ENCODE measurements around the gene C8G. TPM values are rescaled to one million over a fixed set of nuclear protein-coding genes. Genes with fewer than 3 reads are reported as not detected.

The C8G gene
- total and polyA plus RNA-seq, 9 of the 15 experiments (the other 6 are each of a cell fraction or from before 2014, with no cell fraction given): 0.35 to 5.9 (median 2.7) TPM; not detected in 2

- TF ChIP-seq PRPF4 (IDR thresholded peaks at IDR 0.05; ENCODE audit: insufficient read depth, low read depth, low read length, poor library complexity, severe bottlenecking) (no peak), ZNF431 (CRISPR knock-in tag; IDR thresholded peaks at IDR 0.05) (peak; percentile 62; the same call in 1 of the 2 replicates), ELF4 (CRISPR knock-in tag; IDR thresholded peaks at IDR 0.05) (no peak), RHOXF2B (CRISPR knock-in tag; conservative IDR thresholded peaks at IDR 0.05) (no peak), SREBF1 (IDR thresholded peaks at IDR 0.05; ENCODE audit: borderline replicate concordance, low read depth, low read length) (no peak), PREB (CRISPR knock-in tag; IDR thresholded peaks at IDR 0.05) (no peak), SMAD2 (IDR thresholded peaks at IDR 0.05; ENCODE audit: low read depth, low read length) (no peak), SIRT6 (IDR thresholded peaks at IDR 0.05; ENCODE audit: low read depth, low read length) (no peak), ZNF707 (CRISPR knock-in tag; conservative IDR thresholded peaks at IDR 0.05) (no peak), KAT8 (IDR thresholded peaks at IDR 0.05; ENCODE audit: low read depth) (no peak), POLR2AphosphoS5 (IDR thresholded peaks at IDR 0.05; ENCODE audit: control insufficient read depth, insufficient read depth, low read depth, low read length) (peak; percentile 62), ZNF217 (CRISPR knock-in tag; IDR thresholded peaks at IDR 0.05) (no peak), TEAD2 (tag; IDR thresholded peaks at IDR 0.05) (no peak), RBM14 (IDR thresholded peaks at IDR 0.05; ENCODE audit: borderline replicate concordance, insufficient read depth, low read depth, low read length) (no peak), PHB2 (IDR thresholded peaks at IDR 0.05; ENCODE audit: low read depth) (no peak), SRSF7 (optimal IDR thresholded peaks at IDR 0.05; ENCODE audit: low read depth, low read length) (no peak), GTF2A2 (tag; IDR thresholded peaks at IDR 0.05) (no peak), CSDE1 (IDR thresholded peaks at IDR 0.05) (no peak), KLF16 (IDR thresholded peaks at IDR 0.05) (no peak), CC2D1A (IDR thresholded peaks at IDR 0.05) (no peak), ATF2 (CRISPR knock-in tag; IDR thresholded peaks at IDR 0.05) (no peak), KDM1A (IDR thresholded peaks at IDR 0.05) (no peak), SUPT5H (IDR thresholded peaks at IDR 0.05) (peak; percentile 57; the same call in 1 of the 2 replicates)
- TF ChIP-seq, protein P1, sequence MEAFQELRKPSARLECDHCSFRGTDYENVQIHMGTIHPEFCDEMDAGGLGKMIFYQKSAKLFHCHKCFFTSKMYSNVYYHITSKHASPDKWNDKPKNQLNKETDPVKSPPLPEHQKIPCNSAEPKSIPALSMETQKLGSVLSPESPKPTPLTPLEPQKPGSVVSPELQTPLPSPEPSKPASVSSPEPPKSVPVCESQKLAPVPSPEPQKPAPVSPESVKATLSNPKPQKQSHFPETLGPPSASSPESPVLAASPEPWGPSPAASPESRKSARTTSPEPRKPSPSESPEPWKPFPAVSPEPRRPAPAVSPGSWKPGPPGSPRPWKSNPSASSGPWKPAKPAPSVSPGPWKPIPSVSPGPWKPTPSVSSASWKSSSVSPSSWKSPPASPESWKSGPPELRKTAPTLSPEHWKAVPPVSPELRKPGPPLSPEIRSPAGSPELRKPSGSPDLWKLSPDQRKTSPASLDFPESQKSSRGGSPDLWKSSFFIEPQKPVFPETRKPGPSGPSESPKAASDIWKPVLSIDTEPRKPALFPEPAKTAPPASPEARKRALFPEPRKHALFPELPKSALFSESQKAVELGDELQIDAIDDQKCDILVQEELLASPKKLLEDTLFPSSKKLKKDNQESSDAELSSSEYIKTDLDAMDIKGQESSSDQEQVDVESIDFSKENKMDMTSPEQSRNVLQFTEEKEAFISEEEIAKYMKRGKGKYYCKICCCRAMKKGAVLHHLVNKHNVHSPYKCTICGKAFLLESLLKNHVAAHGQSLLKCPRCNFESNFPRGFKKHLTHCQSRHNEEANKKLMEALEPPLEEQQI (IDR thresholded peaks at IDR 0.05): no peak
Observed at GRCh38 chr9:136991993-136992818, 47.2 kb downstream of the C8G start, which contains the start of gene PAXX (continued).
